ENCODE data around the gene CEBPA. TPM values are rescaled to one million over a fixed set of nuclear protein-coding genes. Genes with fewer than 3 reads are reported as not detected.

CEBPA gene
- total and polyA plus RNA-seq, 3 experiments from 2014 or later = 1.1 to 1.6 (median 1.3) TPM

GRCh38 chr19:33290956-33291622 lies 11.2 kb downstream of the CEBPA start:
- Mint-ChIP-seq H3K4me1 (peaks cover 4 to 12% (median 11%) of the 10 kb centered on the region in 3 donors), H3K27ac (no peak overlapping the region), H3K27me3 (peaks cover 18 to 32% of the 10 kb centered on the region in 2 donors), H3K9me3 (peaks cover 14 to 28% (median 17%) of the 10 kb centered on the region in 5 donors), H3K36me3 (peaks cover 0 to 10% (median 5%) of the 10 kb centered on the region in 3 donors), H3K4me3 (no peak overlapping the region)
- ChIA-PET POLR2A (no interaction called here), CTCF (no interaction called here)
- Histone ChIP-seq H3K36me3 (ENCODE audit: insufficient read depth, low read length) (no peaks in the 10 kb centered on the region), H3K9me3 (ENCODE audit: low read length) (peaks cover 4% of the 10 kb centered on the region), H3K4me1 (ENCODE audit: insufficient read depth, low read length) (no peaks in the 10 kb centered on the region), H3K27ac (ENCODE audit: low read depth, low read length) (no peak overlapping the region), H3K4me3 (ENCODE audit: low read length) (no peak overlapping the region), H3K27me3 (ENCODE audit: insufficient read depth, low read length, poor library complexity, severe bottlenecking) (peaks cover 14% of the 10 kb centered on the region)
- DNase-seq = peak in 1 of 5 donors; percentile 27

- Histone ChIP-seq H3K4me3 (ENCODE audit: low read length) (no peak overlapping the region), H3K4me1 (ENCODE audit: insufficient read depth, low read length) (no peaks in the 10 kb centered on the region), H3K27me3 (ENCODE audit: insufficient read depth, low read length, poor library complexity, severe bottlenecking) (peaks cover 7% of the 10 kb centered on the region), H3K27ac (ENCODE audit: low read depth, low read length) (no peak overlapping the region), H3K36me3 (ENCODE audit: insufficient read depth, low read length) (no peaks in the 10 kb centered on the region), H3K9me3 (ENCODE audit: low read length) (peaks cover 4% of the 10 kb centered on the region)
- CTCF ChIA-PET = no interaction called here
- H3K4me3 Mint-ChIP-seq = no peak overlapping the region
- peaks cover 0 to 10% (median 5%) of the 10 kb centered on the region in 3 donors for H3K36me3 Mint-ChIP-seq
- DNase-seq = peak in 1 of 5 donors; percentile 17
- H3K9me3 Mint-ChIP-seq = peaks cover 14 to 28% (median 17%) of the 10 kb centered on the region in 5 donors
- POLR2A ChIA-PET = no interaction called here
- H3K4me1 Mint-ChIP-seq = peaks cover 4 to 12% (median 11%) of the 10 kb centered on the region in 3 donors
- no peak overlapping the region for H3K27ac Mint-ChIP-seq
- H3K27me3 Mint-ChIP-seq = peaks cover 18 to 34% of the 10 kb centered on the region in 2 donors
Measured at GRCh38 chr19:33290082-33290815, 12.1 kb downstream of the CEBPA start.

DNA sequence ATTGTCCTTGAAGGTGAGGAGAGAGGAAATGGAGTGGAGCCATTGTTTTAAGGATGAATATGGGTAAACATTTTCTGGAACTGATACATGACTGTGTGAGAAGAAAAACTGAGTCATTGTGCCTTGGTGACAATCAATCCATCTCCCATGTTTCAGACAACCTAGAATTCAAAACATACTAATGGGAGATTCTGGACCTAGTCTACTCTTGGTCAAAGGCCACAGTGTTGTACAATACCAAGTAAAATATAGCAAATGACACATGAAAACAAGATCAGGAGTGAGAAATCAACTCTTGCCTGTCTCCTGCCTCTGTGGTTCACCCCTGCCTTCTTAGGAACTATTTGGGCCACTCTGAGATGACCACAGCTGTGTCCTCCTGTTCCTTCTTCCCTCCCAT lies 13.1 kb downstream of the CEBPA start:
- Mint-ChIP-seq H3K36me3 (peaks cover 0 to 10% (median 5%) of the 10 kb centered on the region in 3 donors), H3K4me3 (no peak overlapping the region), H3K4me1 (peaks cover 4 to 12% (median 11%) of the 10 kb centered on the region in 3 donors), H3K27me3 (peaks cover 18 to 34% of the 10 kb centered on the region in 2 donors), H3K9me3 (peaks cover 14 to 28% (median 17%) of the 10 kb centered on the region in 5 donors), H3K27ac (no peak overlapping the region)
- ChIA-PET POLR2A (no interaction called here), CTCF (no interaction called here)
- Histone ChIP-seq H3K27me3 (ENCODE audit: insufficient read depth, low read length, poor library complexity, severe bottlenecking) (peaks cover 6% of the 10 kb centered on the region), H3K4me1 (ENCODE audit: insufficient read depth, low read length) (no peaks in the 10 kb centered on the region), H3K27ac (ENCODE audit: low read depth, low read length) (no peak overlapping the region), H3K9me3 (ENCODE audit: low read length) (peaks cover 4% of the 10 kb centered on the region), H3K4me3 (ENCODE audit: low read length) (no peak overlapping the region), H3K36me3 (ENCODE audit: insufficient read depth, low read length) (no peaks in the 10 kb centered on the region)
- DNase-seq = no peak

GRCh38 chr19:33288666-33289065 lies 13.7 kb downstream of the CEBPA start:
- Histone ChIP-seq H3K27ac (ENCODE audit: low read depth, low read length) (no peak overlapping the region), H3K4me1 (ENCODE audit: insufficient read depth, low read length) (no peaks in the 10 kb centered on the region), H3K27me3 (ENCODE audit: insufficient read depth, low read length, poor library complexity, severe bottlenecking) (no peaks in the 10 kb centered on the region), H3K36me3 (ENCODE audit: insufficient read depth, low read length) (no peaks in the 10 kb centered on the region), H3K9me3 (ENCODE audit: low read length) (peaks cover 4% of the 10 kb centered on the region), H3K4me3 (ENCODE audit: low read length) (no peak overlapping the region)
- DNase-seq = no peak
- H3K27me3 Mint-ChIP-seq = peaks cover 17 to 29% of the 10 kb centered on the region in 2 donors
- peaks cover 0 to 10% (median 5%) of the 10 kb centered on the region in 3 donors for H3K36me3 Mint-ChIP-seq
- H3K9me3 Mint-ChIP-seq = peaks cover 14 to 28% (median 17%) of the 10 kb centered on the region in 5 donors
- CTCF ChIA-PET = no interaction called here
- H3K4me3 Mint-ChIP-seq = no peak overlapping the region
- no peak overlapping the region for H3K27ac Mint-ChIP-seq
- peaks cover 4 to 12% (median 11%) of the 10 kb centered on the region in 3 donors for H3K4me1 Mint-ChIP-seq
- POLR2A ChIA-PET = no interaction called here

- Histone ChIP-seq H3K4me3 (ENCODE audit: low read length) (no peak overlapping the region), H3K27ac (ENCODE audit: low read depth, low read length) (no peak overlapping the region), H3K4me1 (ENCODE audit: insufficient read depth, low read length) (no peaks in the 10 kb centered on the region), H3K9me3 (ENCODE audit: low read length) (peaks cover 4% of the 10 kb centered on the region), H3K27me3 (ENCODE audit: insufficient read depth, low read length, poor library complexity, severe bottlenecking) (no peaks in the 10 kb centered on the region), H3K36me3 (ENCODE audit: insufficient read depth, low read length) (no peaks in the 10 kb centered on the region)
- Mint-ChIP-seq H3K27me3 (peaks cover 10 to 22% of the 10 kb centered on the region in 2 donors), H3K9me3 (peaks cover 14 to 28% (median 17%) of the 10 kb centered on the region in 5 donors), H3K4me3 (no peak overlapping the region), H3K4me1 (peaks cover 4 to 12% (median 11%) of the 10 kb centered on the region in 3 donors), H3K27ac (peak overlapping the region in 2 of 8 donors; percentile 13 to 24), H3K36me3 (peaks cover 0 to 10% (median 5%) of the 10 kb centered on the region in 3 donors)
- POLR2A ChIA-PET = no interaction called here
- CTCF ChIA-PET = no interaction called here
- DNase-seq = no peak
Measured at GRCh38 chr19:33287927-33288326, 14.4 kb downstream of the CEBPA start.

DNA sequence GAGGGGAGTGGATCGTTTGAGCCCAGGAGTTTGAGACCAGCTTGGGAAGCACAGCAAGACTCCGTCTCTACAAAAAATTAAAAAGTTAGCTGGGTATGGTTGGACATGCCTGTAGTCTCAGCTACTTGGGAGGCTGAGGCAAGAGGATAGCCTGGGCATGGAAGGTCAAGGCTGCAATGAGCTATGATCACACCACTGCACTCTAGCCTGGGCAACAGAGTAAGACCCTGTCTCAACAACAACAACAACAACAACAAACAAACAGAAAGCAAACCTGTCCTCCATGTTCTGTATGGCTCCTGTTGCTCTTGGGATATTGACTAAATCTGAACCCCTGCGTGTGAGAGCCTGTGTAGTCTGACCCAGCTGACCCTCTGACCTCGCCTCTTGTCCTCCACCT lies 14.9 kb downstream of the CEBPA start:
- POLR2A ChIA-PET = no interaction called here
- peaks cover 4% of the 10 kb centered on the region for H3K9me3 ChIP-seq (ENCODE audit: low read length)

DNA sequence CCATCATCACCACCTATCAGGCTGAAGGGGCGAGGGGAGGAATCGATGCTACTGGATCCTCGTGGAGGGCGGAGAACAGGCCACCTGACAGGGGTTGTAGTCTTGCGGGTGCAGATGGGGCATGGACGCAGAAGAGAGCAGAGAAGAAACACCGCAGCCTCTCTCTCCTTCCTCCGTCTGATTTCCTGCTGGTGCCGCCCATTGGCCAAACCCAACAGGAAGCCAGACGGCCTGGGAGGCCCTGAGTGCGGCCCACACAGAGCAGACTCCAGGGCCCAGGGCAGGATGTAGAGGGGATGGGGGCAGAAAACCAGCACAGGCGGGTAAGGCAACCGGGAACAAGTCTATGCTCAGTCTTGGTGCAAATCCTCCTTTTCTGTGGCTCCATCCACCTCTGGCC lies 15.4 kb downstream of the CEBPA start:
- peaks cover 4% of the 10 kb centered on the region for H3K9me3 ChIP-seq (ENCODE audit: low read length)
- Mint-ChIP-seq H3K36me3 (peaks cover 0 to 10% (median 5%) of the 10 kb centered on the region in 3 donors), H3K9me3 (peaks cover 14 to 28% (median 17%) of the 10 kb centered on the region in 5 donors), H3K4me1 (peaks cover 4 to 12% (median 11%) of the 10 kb centered on the region in 3 donors), H3K4me3 (peak overlapping the region in 2 of 7 donors; percentile 19 to 28), H3K27me3 (peaks cover 8 to 22% of the 10 kb centered on the region in 2 donors), H3K27ac (peak overlapping the region in 4 of 8 donors; percentile 34 to 60 (median 50))
- H3K27me3 ChIP-seq (ENCODE audit: insufficient read depth, low read length, poor library complexity, severe bottlenecking) = no peaks in the 10 kb centered on the region
- ChIA-PET POLR2A (no interaction called here), CTCF (no interaction called here)
- no peak overlapping the region for H3K27ac ChIP-seq (ENCODE audit: low read depth, low read length)
- no peaks in the 10 kb centered on the region for H3K4me1 ChIP-seq (ENCODE audit: insufficient read depth, low read length)
- H3K4me3 ChIP-seq (ENCODE audit: low read length) = no peak overlapping the region
- DNase-seq = no peak
- no peaks in the 10 kb centered on the region for H3K36me3 ChIP-seq (ENCODE audit: insufficient read depth, low read length)

More for the DNA sequence above, 14.9 kb downstream of the CEBPA start:
- Mint-ChIP-seq H3K4me1 (peaks cover 4 to 12% (median 11%) of the 10 kb centered on the region in 3 donors), H3K4me3 (no peak overlapping the region), H3K9me3 (peaks cover 14 to 28% (median 17%) of the 10 kb centered on the region in 5 donors), H3K27me3 (peaks cover 8 to 22% of the 10 kb centered on the region in 2 donors), H3K27ac (peak overlapping the region in 2 of 8 donors; percentile 24 to 34), H3K36me3 (peaks cover 0 to 10% (median 5%) of the 10 kb centered on the region in 3 donors)
- no peak overlapping the region for H3K4me3 ChIP-seq (ENCODE audit: low read length)
- no peaks in the 10 kb centered on the region for H3K27me3 ChIP-seq (ENCODE audit: insufficient read depth, low read length, poor library complexity, severe bottlenecking)
- no peaks in the 10 kb centered on the region for H3K36me3 ChIP-seq (ENCODE audit: insufficient read depth, low read length)
- CTCF ChIA-PET = no interaction called here
- no peak overlapping the region for H3K27ac ChIP-seq (ENCODE audit: low read depth, low read length)
- DNase-seq = no peak
- H3K4me1 ChIP-seq (ENCODE audit: insufficient read depth, low read length) = no peaks in the 10 kb centered on the region

DNA sequence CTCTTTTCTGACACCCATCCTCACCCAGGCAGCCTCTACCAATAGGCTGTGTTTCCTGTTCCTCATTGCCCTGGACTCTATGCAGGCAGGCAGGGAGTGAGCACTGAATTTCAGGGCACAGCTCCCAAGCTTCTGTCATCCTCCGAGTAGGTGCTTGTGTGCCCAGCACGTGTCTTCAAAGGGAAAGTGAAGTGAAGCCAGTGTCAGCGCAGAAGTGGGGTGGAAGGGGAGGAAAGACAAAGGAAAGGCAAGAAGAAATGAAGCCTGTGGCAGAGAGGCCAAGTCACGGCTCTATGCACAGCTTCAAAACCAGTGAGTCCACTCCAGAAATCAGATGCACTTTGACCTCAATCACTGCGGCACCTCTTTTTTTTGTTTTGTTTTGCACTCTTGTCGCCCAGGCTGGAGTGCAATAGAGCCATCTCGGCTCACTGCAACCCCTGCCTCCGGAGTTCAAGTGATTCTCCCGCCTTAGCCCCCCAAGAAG lies 16.9 kb downstream of the CEBPA start:
- Histone ChIP-seq H3K27me3 (ENCODE audit: insufficient read depth, low read length, poor library complexity, severe bottlenecking) (no peaks in the 10 kb centered on the region), H3K9me3 (ENCODE audit: low read length) (peaks cover 4% of the 10 kb centered on the region), H3K4me3 (ENCODE audit: low read length) (no peak overlapping the region), H3K36me3 (ENCODE audit: insufficient read depth, low read length) (no peaks in the 10 kb centered on the region), H3K27ac (ENCODE audit: low read depth, low read length) (no peak overlapping the region), H3K4me1 (ENCODE audit: insufficient read depth, low read length) (no peaks in the 10 kb centered on the region)
- Mint-ChIP-seq H3K4me1 (peaks cover 7 to 13% (median 11%) of the 10 kb centered on the region in 3 donors), H3K36me3 (peaks cover 0 to 10% (median 5%) of the 10 kb centered on the region in 3 donors), H3K9me3 (peaks cover 14 to 26% (median 17%) of the 10 kb centered on the region in 5 donors), H3K27me3 (peaks cover 7 to 18% of the 10 kb centered on the region in 2 donors), H3K4me3 (no peak overlapping the region), H3K27ac (peak overlapping the region in 2 of 8 donors; percentile 31 to 37)
- no peak for DNase-seq
- ChIA-PET CTCF (interaction anchor here (1.1 kb wide), 1 partner anchor 145 kb away, joined by 3 read pairs; no protein-coding TSS in a partner anchor), POLR2A (no interaction called here)

All from CD8-positive, alpha-beta memory T cell (primary cell).